Prostate gland (tissue), 2 donors: ENCODE data around the gene COL4A6. TPM values are rescaled to one million over a fixed set of nuclear protein-coding genes. Genes with fewer than 3 reads are reported as not detected.

Experiments
- DNase-seq: peaks from one replicate; pipeline ENCODE4 v3.0.0-alpha.2; 2019; ENCODE audit warnings: low spot score
- H3K27ac ChIP-seq, 2 donors: fragments of 200-600 bp; sonication (generic); 2 replicates each; pipeline ENCODE4 v1.5.1; 2017 to 2019
- H3K27me3 ChIP-seq: fragments of 200-600 bp; sonication (generic); replicated peaks from 2 replicates; pipeline ENCODE4 v1.5.1; 2019; ENCODE audit not compliant: insufficient read depth
- H3K36me3 ChIP-seq, 2 donors: fragments of 200-600 bp; sonication (generic); 1 replicate in 1 of 2; 2 replicates in 1 of 2; pipeline versions ENCODE4 v1.5.1 to v1.8.1; 2017 to 2019
- H3K4me1 ChIP-seq: fragments of 200-600 bp; sonication (generic); replicated peaks from 2 replicates; pipeline ENCODE4 v1.5.1; 2019
- H3K4me3 ChIP-seq, 2 donors: fragments of 200-600 bp; sonication (generic); 2 replicates each; pipeline ENCODE4 v1.5.1; 2017 to 2019
- H3K9me3 ChIP-seq: fragments of 200-600 bp; sonication (generic); 2 replicates; pipeline ENCODE4 v1.5.1; 2017
- CTCF ChIP-seq, 4 experiments: fragments of 200-600 bp in 2 of 4; fragments of 450-650 bp in 2 of 4; sonication (generic) in 2 of 4; IDR thresholded peaks; 1 replicate in 3 of 4; 2 replicates in 1 of 4; pipeline ENCODE4 v1.5.1; 2016 to 2019; ENCODE audit warnings: antibody characterized with exemption in 4 of 4, mild to moderate bottlenecking in 2 of 4, moderate library complexity in 2 of 4
- POLR2A ChIP-seq: fragments of 450-650 bp; IDR thresholded peaks from one replicate; pipeline ENCODE4 v1.6.1; 2016; ENCODE audit warnings: antibody characterized with exemption, mild to moderate bottlenecking
- POLR2AphosphoS5 ChIP-seq: sonication (generic); formaldehyde crosslinking; IDR thresholded peaks from one replicate; pipeline ENCODE4 v1.6.1; 2017; ENCODE audit warnings: antibody characterized with exemption
- WGBS: methylation state at CpG from one replicate; pipeline ENCODE4 v1.1.5; 2018; 5-methylcytosine and 5-hydroxymethylcytosine counted together
- intact Hi-C: fragments of 100-400 bp; cut with DNase I; formaldehyde crosslinking; loops from one replicate; pipeline ENCODE4 v1.14.2; 2022
- total RNA-seq, 2 donors: library from RNA; depleted of rRNA; stranded (reverse); fragments of >200 nt; gene quantifications; one replicate each; pipeline ENCODE4 v1.1.0, GENCODE V29; 2016

COL4A6 gene
- total RNA-seq, 2 donors from 2014 or later, result 13.5 to 16.7 TPM

DNA sequence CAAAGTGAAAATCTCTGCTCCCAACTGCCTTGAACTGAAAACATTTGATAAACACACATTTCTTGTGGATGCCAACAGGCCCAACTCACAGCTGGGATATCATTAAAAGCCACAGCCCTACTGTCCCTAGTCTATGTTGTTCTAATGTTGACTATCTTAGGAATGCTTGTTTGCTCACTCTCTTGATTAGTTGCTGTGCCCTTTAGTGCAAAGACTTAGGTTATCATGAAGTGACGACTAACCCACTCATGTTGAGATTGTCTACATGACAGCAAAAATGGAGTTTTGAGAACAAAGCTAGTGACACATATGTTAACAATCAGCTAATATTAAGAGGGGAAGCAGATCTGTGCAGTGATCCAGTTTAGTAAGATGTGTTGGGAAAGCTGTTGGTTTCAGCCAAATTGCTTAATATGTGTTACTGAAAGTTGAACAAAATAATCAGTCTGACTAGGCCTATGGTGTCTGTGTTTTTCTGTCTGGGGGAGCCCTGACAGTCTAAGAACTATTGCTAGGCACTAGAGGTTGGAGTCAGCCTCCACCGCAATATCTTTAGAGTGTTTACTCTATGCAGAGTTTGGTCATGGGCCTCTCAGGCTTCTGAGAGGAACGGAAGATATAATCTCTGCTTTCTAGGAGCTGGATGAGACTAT is 221.2 kb downstream of the COL4A6 start:
- H3K9me3 ChIP-seq, result no peaks in the 10 kb centered on the region
- H3K27ac ChIP-seq, result no peak overlapping the region
- no peak for TF ChIP-seq POLR2AphosphoS5
- no peak for TF ChIP-seq CTCF (IDR thresholded peaks at IDR 0.05)
- no peak for TF ChIP-seq POLR2A
- H3K4me3 ChIP-seq, result no peak overlapping the region
- DNase-seq, result no peak
- no peaks in the 10 kb centered on the region for H3K4me1 ChIP-seq
- no peaks in the 10 kb centered on the region for H3K27me3 ChIP-seq
- 76% methylated on average over 3 of the region's 3 CpGs for WGBS
- H3K36me3 ChIP-seq, result no peaks in the 10 kb centered on the region
- intact Hi-C loops, result no loop called here

- intact Hi-C loops, result no loop called here
- no peak for DNase-seq
- Histone ChIP-seq H3K4me1 (no peaks in the 10 kb centered on the region), H3K27me3 (no peaks in the 10 kb centered on the region), H3K36me3 (no peaks in the 10 kb centered on the region), H3K4me3 (no peak overlapping the region), H3K27ac (no peak overlapping the region), H3K9me3 (no peaks in the 10 kb centered on the region)
- TF ChIP-seq POLR2A (no peak), POLR2AphosphoS5 (no peak), CTCF (IDR thresholded peaks at IDR 0.05) (no peak)
- WGBS, result 75% methylated on average over 1 of the region's 1 CpG
These were observed 221.8 kb downstream of the COL4A6 start for GRCh38 chrX:108216405-108216804.

- intact Hi-C loops, result no loop called here
- no peaks in the 10 kb centered on the region for H3K4me1 ChIP-seq
- no peak for TF ChIP-seq CTCF (IDR thresholded peaks at IDR 0.05)
- no peak for TF ChIP-seq POLR2A
- TF ChIP-seq POLR2AphosphoS5, result no peak
- no peak overlapping the region for H3K27ac ChIP-seq
- no peak overlapping the region for H3K4me3 ChIP-seq
- no peak for DNase-seq
- H3K9me3 ChIP-seq, result no peaks in the 10 kb centered on the region
- H3K27me3 ChIP-seq, result no peaks in the 10 kb centered on the region
- no peaks in the 10 kb centered on the region for H3K36me3 ChIP-seq
- WGBS, result 62% methylated on average over 1 of the region's 1 CpG
These were observed 226.9 kb downstream of the COL4A6 start for GRCh38 chrX:108211301-108211700.

DNA sequence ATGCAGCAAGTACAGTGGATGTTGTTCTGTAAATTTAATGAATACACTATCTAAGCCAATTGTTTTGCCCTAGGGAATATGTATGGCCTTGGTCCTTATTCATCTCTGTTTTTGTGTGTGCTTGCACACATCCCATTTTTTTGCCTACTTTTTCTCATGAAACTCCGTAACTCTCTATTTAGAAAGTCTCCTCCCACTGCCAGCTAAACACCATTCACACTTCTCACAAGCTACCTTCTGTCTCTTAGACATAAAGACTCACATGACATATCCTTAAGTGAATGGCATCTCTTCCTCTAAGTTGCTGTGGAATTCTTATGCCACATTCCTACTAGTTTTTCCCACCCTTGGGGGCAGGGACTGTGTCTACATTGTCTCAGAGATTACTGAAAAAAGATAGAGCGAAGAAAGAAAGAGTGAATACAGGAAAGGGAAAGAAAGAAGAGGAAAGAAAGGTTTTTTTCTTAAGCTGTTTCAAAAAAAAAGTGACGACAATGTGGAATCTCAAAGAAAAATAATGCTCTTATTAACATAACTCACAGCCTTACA is 229.1 kb downstream of the COL4A6 start:
- no peak for DNase-seq
- TF ChIP-seq POLR2A, result no peak
- TF ChIP-seq POLR2AphosphoS5, result no peak
- no peak for TF ChIP-seq CTCF (IDR thresholded peaks at IDR 0.05)
- WGBS, result 87% methylated on average over 3 of the region's 3 CpGs
- intact Hi-C loops, result no loop called here
- H3K27ac ChIP-seq, result no peak overlapping the region
- no peaks in the 10 kb centered on the region for H3K27me3 ChIP-seq
- no peaks in the 10 kb centered on the region for H3K9me3 ChIP-seq
- H3K4me3 ChIP-seq, result no peak overlapping the region
- H3K36me3 ChIP-seq, result no peaks in the 10 kb centered on the region
- no peaks in the 10 kb centered on the region for H3K4me1 ChIP-seq

- intact Hi-C loops, result no loop called here
- Histone ChIP-seq H3K27me3 (no peaks in the 10 kb centered on the region), H3K36me3 (no peaks in the 10 kb centered on the region), H3K27ac (no peak overlapping the region), H3K9me3 (no peaks in the 10 kb centered on the region), H3K4me3 (no peak overlapping the region), H3K4me1 (no peaks in the 10 kb centered on the region)
- TF ChIP-seq POLR2A (no peak), CTCF (IDR thresholded peaks at IDR 0.05) (no peak), POLR2AphosphoS5 (no peak)
- DNase-seq, result no peak
- WGBS, result 56% methylated on average over 3 of the region's 3 CpGs
These were observed 234.7 kb downstream of the COL4A6 start for GRCh38 chrX:108203540-108203939.
